ENCODE results near the gene CDK17.

GRCh38 chr12:96329018-96329417 lies 71.2 kb downstream of the CDK17 start:
- TF ChIP-seq USF1 (IDR thresholded peaks at IDR 0.05) = no peak
- TF ChIP-seq REST (IDR thresholded peaks at IDR 0.05; ENCODE audit: low read depth) = no peak
- no peak for TF ChIP-seq MAX (IDR thresholded peaks at IDR 0.05)
- no peak for TF ChIP-seq TCF12 (IDR thresholded peaks at IDR 0.05; ENCODE audit: low read depth)
- no peak for TF ChIP-seq FOXM1 (IDR thresholded peaks at IDR 0.05; ENCODE audit: borderline replicate concordance, low read depth)
- TF ChIP-seq RAD21 (IDR thresholded peaks at IDR 0.05; ENCODE audit: low read depth) = no peak
- TF ChIP-seq YY1 (IDR thresholded peaks at IDR 0.05; ENCODE audit: low read depth) = no peak
- TF ChIP-seq NFIC (IDR thresholded peaks at IDR 0.05) = no peak
- no peak for TF ChIP-seq TEAD4 (IDR thresholded peaks at IDR 0.05)
- no peak for TF ChIP-seq CEBPB (IDR thresholded peaks at IDR 0.05)
- no peak for TF ChIP-seq ZBTB7A (IDR thresholded peaks at IDR 0.05; ENCODE audit: low read depth)
- TF ChIP-seq CREB1 (IDR thresholded peaks at IDR 0.05; ENCODE audit: low read depth) = no peak
